GM04504 (cell line): Measurements from ENCODE around the gene NCR2.
A peak's percentile ranks its signal among the peaks of the same experiment; 100 is the strongest.
"Not testable (repeated sequence)": the region's sequence is repeated elsewhere in the genome, so short reads cannot be mapped to it uniquely, and the experiment has no call there.

Source experiments
- DNase-seq: peaks from one replicate; pipeline ENCODE4 v3.0.0-alpha.2; 2012; ENCODE audit warnings: low read depth

NCR2 gene, protein sequence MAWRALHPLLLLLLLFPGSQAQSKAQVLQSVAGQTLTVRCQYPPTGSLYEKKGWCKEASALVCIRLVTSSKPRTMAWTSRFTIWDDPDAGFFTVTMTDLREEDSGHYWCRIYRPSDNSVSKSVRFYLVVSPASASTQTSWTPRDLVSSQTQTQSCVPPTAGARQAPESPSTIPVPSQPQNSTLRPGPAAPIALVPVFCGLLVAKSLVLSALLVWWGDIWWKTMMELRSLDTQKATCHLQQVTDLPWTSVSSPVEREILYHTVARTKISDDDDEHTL

DNA sequence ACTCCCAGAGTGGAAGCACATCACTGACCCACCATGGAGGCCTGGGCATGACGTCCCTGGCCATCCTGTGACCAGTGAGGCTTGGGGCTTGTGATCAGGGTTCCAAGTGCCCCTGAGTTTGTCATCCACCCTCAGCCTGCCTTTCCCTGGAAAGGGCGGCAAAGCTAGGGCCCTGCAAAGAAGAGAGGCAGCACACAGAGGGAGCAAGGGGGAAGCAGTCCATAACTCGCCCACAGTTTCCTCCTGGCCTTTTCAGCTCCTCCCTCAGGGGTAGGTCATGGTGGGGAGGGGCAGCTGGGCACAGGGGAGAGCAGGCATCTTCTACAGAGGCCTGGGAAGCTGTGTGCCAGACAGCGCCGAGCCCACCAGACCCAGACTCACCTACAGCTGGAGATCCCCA, at the start of gene NCR2:
TSS of gene NCR2 (plus strand) at position 313 of the 400 bp plus-strand sequence. CDS start 269 bp downstream, outside the sequence.
- DNase-seq, result no peak

DNA sequence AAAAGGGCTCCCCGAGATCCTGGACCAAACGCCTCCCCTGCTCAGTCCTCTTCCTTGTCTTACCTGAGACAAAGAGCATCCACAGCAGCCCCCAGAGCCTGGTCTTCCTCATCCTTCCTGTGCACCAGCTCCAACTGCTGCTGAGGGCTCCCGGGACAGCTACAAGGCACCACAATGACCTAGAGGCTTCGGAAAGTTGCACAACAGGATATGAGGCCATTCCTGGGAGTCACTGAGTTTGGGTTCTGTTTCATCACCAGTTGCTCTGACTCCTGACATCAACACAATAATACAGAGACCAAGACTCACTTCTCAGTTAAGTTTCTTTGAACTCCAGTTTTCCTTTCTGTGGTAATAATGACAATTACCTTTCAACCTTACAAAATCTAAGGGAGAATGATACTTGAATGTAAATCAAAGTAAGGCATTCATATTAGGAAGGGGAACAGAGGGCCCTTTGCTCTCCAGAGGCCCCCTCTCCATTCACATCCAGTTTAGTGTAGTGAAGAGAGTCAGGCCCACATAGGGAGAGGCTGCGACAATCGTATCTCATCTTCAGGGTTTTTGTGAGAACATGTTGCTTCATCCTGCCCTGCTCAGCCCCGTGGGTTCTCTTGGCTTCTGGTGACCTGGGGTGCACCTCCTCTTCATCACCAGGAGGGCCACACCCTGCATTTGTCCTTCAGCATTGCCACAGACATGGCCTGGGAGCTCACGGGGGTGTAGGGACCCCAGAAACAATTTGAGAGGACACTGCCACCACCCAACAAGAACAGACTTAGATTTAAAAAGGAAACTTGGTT, 48.7 kb upstream of the NCR2 start, which contains the start of gene TREM1:
TSS of gene TREM1 (minus strand) at position 139 of the 803 bp plus-strand sequence. CDS start at position 112, 27 bp downstream.
- DNase-seq, result peak; percentile 37

DNA sequence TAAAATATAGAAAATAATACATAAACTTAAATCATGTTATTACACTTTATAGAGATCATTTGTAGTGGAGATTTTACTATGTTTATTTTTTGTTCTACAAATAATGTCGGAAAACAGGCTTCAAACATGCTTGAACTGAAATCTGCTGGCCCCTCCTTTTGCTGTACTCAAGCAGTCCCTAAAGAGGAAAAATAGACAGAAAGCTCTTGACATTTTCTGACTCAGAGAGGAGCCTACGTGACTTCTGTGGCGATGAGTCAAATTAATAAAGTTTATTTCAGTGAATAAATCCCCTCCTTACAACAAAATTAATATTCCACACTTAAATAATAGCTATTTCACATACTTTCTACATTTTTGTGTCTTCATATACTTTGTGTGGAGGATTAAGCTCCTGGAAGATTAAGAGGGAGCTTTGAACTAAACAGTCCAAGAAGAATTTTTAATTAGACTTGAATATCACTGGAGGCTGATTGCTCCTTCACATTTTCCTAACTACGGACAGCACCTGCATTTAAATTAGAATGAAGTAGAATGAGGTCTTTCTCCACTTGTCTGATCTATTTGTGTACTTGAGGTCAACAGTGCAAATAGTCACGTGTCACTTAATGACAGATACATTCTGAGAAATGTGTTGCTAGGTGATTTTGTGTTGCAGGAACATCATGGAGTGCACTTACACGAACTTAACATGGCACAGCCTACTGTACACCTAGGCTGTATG, 47.2 kb upstream of the NCR2 start:
- no peak for DNase-seq

DNA sequence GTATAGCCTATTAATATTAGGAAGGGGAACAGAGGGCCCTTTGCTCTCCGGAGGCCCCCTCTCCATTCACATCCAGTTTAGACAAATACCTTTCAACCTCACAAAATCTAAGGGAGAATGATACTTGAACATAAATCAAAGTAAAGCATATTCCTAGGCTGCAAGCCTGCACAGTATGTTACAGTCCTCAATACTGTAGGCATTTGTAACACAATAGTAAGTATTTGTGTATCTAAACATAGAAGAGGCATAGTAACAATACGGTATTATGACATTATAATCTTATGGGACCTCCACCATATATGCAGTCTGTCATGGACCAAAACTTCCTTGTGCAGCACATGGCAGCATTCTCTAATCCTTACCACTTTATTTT, 46.7 kb upstream of the NCR2 start:
- DNase-seq, result no peak

DNA sequence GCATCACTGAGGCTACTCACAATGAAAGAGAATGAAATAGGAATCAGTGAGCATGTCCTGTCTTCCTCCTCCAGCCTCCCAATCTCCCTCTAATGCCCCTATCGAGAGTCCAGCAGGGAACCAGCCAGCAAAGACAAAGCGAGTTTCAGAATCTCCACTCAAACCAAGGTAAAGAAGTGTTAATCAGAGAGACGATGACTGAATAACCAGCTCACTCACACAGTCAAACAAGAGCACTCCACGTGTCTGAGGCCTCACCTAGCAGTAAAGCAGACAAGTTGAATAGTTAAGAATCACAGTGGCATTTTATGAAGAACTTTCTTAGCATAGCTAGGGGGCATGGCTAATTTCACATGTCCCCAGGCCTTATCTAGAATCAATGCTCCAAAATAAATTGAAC, 45.6 kb upstream of the NCR2 start:
- no peak for DNase-seq

DNA sequence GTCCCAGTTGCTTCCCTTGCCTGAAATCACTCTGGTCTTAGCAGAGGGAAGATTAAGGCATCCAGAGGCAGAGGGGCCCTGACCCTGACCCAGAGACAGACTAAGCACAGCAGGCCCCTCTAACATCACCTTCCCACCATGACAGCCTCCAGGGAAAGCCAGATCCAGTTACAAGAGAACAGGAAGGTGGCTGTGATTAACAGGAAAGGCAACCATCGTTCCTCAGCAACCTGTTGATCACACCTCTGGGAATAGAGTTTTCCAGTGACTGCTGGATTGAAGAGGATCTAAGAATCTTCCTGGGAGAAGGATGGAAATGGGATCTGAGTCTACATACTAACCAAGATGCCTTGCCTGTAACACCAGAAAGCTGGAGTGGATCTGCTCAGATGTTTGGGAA, 43.7 kb upstream of the NCR2 start:
- no peak for DNase-seq

DNA sequence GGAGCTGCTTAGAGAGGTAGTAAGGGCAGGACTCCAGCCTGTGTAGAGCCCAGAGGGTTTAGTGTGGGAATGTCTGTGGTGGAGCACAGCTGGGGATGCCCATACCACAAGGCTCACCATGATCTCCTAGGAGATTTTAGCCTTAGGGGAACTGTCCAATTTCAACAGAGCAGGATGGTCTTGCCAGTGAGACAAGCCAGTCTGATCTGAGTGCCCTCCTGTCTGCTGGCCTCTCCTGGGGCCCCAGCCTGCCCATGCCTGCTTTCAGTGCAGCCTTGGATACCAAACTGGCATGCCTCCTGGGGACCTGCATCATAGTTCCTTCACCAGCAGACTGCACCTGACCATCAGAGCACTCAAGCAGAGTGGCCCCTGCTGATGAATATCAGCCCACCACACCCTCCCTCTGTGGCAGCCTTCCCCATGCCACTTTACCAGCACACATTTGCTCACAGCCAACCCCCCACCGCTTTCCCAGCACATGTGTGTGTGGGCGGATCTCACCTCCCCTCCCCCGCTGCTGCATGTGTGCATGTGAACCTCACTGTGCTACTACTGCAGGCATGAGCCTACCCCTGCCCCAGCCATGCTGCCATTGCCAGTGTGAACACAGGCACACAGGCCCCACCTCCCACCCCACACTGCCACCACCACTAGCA, 41.1 kb upstream of the NCR2 start:
- no peak for DNase-seq

DNA sequence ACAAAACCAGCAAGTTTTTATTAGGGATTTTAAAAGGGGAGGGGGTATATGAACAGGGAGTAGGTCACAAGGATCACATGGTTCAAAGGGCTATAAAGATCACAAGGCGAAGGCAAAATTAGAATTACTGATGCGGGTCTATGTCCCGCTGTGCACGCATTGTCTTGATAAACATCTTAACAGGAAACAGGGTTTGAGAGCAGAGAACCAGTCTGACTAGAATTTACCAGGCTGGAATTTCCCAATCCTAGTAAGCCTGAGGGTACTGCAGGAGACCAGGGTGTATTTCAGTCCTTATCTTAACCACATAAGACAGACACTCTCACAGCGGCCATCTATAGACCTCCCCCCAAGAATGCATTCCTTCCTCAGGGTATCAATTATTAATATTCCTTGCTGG, 38.2 kb upstream of the NCR2 start:
- not testable (repeated sequence) for DNase-seq

DNA sequence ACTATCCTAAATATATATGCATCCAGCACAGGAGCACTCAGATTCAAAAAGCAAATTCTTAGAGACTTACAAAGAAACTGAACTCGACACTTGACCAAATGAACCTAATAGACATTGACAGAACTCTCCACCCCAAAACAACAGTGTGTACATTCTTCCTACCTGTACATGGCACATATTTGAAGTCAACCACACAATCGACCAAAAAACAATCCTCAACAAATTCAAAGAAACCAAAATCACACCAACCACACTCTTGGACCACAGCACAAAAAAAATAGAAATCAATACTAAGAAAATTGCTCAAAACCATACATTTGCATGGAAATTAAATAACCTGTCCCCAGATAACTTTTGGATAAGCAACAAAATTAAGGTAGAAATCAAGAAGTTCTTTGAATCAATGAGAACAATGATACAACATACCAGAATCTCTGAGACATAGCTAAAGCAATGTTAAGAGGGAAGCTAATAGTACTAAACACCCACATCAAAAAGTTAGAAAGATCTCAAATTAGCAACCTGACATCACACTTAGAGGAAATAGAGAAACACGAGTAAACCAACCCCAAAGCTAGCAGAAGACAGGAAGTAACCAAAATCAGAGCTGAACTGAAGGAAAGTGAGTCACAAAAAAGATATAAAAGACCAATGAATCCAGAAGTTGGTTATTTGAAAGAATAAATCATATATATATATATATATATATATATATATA, 36.5 kb upstream of the NCR2 start:
- DNase-seq, result no peak

DNA sequence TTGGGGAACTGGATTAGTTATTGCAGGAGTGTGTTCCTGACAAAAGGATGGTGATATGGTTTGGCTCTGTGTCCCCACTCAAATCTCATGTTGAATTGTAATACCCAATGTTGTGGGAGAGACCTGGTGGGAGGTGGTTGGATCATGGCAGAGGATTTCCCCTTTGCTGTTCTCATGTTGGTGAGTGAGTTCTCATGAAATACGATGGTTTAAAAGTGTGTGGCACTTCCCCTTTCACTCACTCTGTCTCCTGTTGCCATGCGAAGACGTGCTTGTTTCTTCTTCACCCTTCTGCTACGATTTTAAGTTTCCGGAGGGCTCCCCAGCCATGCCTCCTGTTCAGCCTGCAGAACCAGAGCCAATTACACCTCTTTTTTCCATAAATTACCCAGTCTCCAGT, 32.8 kb upstream of the NCR2 start:
- no peak for DNase-seq

DNA sequence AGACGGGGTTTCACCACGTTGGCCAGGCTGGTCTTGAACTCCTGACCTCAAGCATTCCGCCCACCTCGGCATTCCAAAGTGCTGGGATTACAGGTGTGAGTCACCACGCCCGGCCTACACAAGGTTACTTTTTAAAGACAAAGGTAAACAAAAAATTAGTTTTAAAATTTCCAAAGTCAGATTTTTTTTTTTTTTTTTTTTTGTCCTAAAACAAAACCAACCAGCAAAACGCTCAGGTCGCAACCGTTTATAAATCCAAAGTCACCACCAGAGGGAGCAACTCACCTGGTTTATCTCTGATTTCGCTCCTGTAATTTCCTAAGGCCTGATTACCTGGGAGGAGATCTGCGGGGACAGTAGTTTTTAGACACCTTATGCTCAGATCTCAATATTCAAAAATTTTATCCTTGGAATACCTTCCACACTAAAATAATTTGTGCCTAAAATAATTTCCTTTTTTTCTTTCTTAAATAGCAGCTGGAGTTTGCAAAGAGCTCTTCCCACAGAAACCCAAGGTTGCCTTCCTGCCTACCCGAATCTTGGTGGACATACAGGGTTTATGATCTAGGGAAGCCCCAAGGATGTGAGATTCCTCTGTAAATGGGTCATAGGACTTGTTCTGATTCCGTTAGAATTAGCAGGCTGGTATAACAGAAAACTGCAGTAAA, 29.1 kb upstream of the NCR2 start:
- DNase-seq, result no peak

DNA sequence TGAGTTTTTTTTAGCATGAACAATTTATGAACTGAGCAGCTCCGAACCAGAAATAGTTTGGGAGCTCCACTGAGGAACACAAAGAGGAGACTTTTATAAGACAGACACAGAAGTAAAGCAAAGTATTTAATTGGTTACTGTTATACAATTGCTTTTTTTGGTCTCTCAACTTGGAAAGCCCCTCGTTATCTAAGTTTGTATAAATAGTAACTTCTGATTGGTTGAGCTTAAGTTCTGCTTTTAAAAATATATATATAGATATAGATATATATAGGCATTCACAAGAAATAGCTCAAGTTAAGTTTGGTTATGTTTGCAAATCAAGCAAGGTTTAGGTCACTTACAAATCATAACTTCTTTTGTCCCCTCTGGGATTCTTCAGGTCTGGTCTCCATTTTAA, 20.2 kb upstream of the NCR2 start:
- DNase-seq, result no peak

DNA sequence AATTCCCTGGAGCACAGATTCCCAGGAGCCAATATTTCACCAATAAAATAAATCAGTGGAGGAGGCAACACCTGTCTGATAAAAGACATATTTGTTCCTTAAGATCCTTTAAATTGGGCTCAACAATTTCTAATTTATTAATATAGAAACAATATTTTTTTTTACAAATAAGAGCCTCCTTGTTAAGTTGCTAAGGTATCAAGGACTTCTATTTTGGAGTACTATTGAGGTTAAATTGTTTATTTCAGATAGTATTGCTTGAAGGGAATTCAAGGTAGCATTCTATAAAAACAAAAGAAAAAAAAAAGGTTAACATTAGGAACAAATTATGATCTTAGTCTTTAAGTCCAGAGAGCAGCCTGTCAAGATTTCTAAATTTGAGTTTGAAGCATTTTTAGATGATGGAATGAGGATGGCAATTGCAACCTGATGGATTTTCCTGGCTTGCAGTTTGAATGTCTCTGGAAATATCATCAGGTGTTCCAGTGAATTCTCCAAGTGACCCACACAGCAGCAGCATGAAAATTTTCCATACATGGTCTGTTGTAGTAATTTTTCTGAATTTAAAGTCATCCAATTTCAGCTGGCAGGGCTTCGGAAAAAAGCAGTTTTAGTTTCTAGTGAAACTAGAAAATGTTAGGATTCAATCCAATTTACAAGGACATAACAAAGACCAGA, 19.3 kb upstream of the NCR2 start:
- no peak for DNase-seq

DNA sequence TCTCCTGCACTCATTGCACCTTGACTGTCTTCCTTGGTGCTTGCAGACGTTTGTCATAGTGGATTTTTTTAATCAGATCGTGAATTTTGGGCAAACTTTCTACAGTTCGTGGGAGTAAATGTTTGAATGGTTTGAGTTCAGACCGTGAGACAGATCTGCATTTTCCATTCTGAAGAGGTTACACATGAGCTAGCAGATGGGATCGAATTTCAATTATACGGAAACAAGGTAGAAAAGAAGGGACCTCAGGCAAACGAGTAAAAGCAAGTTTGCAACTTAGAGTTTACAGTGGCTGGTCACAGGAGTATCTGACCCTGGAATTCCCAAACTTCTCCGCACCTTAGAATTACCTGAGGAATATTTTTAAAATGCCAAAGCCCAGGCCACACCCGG, 17.2 kb upstream of the NCR2 start:
- DNase-seq, result no peak

DNA sequence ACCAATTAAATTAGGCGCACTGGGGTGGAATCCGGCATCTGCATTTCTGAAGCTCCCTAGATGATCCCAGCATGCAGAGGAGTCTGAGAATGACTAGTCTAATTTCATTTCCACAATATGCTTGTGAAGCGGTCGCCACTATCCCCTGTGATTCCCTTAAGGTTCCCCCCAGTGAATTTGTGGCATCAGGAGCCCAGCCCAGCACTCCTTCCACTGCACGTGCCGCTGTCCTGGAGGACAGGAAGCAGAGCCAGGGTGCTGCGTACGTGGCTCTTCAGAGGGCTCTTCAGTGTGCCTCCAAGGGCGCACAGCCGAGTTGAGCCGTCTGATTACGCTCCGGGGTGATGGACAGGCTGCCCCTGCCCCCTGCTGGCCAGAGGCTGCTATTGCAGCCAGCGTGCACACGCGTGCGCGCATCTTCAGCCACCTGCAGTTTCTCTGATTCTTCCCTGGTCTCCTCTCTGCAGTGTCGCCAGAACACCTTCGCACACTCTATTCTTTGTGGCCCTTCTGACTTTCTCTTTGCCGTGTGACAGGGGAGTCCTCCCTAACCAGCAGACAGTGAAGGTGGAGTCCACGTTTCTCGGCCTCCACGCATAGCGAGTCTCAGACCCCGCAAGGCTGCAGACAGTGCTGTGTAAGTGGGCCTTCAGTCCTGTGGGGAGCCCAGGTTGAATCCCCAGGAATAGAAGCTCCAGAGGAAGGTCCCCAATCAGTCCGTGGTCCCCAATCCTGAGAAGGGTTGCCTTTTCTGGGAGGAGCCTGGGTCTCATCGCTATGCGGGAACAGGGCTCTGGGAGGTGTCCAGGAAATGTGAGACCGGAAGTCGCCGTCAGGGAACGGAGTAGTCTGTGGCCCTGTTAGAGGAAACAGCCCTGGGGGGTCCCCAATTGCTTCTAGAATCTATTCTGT, 16.5 kb upstream of the NCR2 start:
- peak; percentile 38 for DNase-seq

DNA sequence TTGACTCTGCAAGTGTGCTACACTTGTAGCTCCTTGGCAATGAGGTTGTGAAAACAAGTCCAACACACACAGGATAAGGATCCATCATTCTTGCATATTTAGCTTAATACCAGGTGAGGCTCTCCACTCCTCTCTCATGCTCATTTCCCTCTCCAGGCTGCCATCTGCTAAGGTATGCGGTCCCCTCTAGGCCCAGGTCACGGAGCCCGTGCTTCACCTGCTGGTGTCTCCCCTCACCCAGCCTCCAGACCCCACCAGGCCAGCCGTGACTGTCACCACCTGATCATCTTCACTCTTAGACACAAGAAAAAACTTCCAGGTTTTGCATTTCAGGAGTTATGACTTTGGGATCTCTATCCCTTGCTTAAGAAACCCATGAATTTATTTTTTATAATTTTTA, 14.2 kb upstream of the NCR2 start:
- DNase-seq, result no peak

DNA sequence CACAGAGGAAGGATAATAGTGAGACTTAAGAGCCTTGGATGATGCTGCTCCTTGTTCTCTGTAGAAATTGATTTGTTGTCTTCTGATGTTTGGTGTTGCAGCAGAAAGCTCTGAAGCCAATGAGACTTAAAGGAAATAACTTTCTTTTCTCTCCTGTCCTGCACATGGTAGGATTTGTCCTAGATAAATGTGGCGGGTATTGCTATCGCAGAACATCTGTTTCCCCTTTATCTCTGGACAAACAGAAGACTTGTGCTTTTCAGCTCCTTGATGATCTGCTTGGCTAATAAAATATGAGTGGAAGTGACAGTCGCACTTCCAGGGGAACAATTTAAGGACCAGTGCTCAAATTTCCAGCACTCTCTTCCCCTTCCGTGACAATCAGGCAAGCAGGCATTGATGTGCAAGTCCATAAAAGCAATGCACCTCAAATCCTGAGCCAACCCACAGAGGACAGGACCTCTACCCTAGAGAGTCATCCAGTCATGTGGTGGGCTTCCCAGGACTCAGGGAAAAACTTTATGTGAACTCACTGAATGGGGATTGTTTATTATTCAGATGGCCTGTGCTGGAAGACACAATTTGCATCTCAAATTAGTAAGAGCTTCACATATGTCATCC, 9.9 kb upstream of the NCR2 start:
- no peak for DNase-seq

DNA sequence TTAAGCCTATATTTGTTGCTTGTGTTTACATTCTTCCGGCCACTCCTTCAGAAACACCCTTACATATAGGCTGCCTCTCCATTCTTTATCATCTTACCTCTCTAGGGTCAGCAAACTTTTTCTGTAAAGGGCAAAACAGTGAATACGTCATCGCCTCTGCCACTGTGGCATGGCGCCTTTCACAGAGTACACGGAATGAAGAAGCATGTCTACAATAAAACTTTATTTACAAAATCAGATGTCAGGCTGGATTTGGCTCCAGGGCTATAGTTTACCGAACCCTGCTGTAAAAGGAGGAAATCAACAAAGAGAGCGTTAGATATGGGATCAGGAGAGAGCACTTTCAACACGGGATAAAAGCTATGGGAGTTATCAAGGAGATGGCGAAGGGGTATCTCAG, 9.3 kb upstream of the NCR2 start:
- no peak for DNase-seq

DNA sequence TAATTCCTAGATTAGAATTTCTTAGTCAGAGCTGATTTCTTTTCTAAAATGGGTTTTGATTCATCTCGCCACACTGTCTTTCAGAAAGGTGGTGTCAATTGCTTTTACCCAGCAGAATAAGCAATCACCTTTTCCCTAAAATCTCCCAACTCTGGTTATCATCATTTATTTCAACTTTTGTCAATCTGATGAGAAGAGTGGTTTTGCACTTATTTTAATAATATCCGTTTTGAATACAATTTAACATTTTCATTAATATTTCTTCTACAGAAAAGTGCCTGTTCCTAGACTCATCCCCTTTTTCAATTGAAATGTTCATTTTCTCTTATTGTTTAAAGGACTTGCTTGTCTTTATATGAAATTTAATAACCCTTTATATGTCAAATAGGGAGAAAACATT, 8.2 kb upstream of the NCR2 start:
- no peak for DNase-seq
